ENCODE data around the gene UCK2. TPM values are rescaled to one million over a fixed set of nuclear protein-coding genes. Genes with fewer than 3 reads are reported as not detected.
"Not testable (repeated sequence)": the region's sequence is repeated elsewhere in the genome, so short reads cannot be mapped to it uniquely, and the experiment has no call there.

UCK2 gene
- total RNA-seq (2021) (54.8 and 59.9 TPM in 2 replicates), Bru-seq, nascent RNA (percentile 90 among the genes with signal in this experiment), BruChase-seq, experiment 1, labeled RNA remaining after a 2-hour chase (percentile 74 among the genes with signal in this experiment), BruChase-seq, experiment 2, labeled RNA remaining after a 6-hour chase (percentile 81 among the genes with signal in this experiment)
- long read RNA-seq, full-length matches to known transcripts: 75 of 104 reads
- long read RNA-seq, partial matches to known transcripts: 20 of 104 reads
- long read RNA-seq, other reads (novel, unspliced or antisense): 9 of 104 reads

DNA sequence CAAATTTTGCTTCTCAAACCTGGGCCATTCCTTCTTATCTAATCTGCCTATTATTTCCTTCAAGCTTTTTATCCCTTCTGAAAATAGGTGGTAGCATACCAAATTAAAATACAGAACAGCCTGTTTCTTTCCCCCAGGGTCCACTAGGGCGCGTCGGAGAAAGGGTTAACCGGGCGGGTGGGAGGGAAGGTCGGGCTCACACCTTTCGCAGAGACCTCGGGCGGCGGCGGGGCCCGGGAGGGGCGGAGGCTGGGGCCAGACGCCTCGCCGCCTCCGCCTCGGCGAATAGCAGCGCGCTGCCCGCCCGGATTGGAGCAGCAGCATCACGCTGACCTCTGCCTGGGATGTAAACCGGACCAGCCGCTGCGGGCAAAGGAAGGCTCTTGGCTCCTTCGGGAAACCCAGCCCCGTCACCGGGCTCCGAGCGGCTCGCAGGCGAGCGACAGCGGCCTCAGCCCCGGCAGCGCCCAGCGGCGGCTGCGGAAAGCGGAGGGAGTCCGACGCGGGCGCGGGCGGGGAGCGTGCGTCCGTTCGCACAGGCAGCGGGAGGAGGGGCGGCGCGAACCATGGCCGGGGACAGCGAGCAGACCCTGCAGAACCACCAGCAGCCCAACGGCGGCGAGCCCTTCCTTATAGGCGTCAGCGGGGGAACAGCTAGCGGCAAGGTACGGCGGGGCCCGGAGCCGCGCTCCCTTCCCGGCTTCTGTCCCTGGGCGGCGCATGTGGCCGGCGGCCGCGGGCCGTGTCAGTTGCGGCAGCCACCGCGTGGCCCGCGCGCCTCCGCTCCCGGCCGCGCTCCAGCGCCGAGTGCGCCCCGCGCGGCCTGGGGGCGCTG, at the start of gene UCK2:
Gene UCK2, plus strand, starts transcription at position 347 of the 835 bp plus-strand sequence. Its CDS starts 220 bp downstream, at position 567.
- H3K79me2 ChIP-seq (ENCODE audit: low read depth): peaks cover 53% of the 10 kb centered on the region
- CTCF ChIA-PET: no interaction called here
- POLR2A ChIA-PET (ENCODE audit: unreplicated experiment): interaction anchor here (0.6 kb wide), 1 partner anchor 130 kb away, joined by 3 read pairs; no protein-coding TSS in a partner anchor
- H3K9me2 ChIP-seq (ENCODE audit: insufficient read depth): no peaks in the 10 kb centered on the region
- H4K20me1 ChIP-seq (ENCODE audit: insufficient read depth): peaks cover 25% of the 10 kb centered on the region; the same call in 1 of the 2 replicates
- peak; percentile 72 to 80 for DNase-seq
- H3K27me3 ChIP-seq (ENCODE audit: insufficient read depth, low read depth): no peaks in the 10 kb centered on the region
- H3F3A ChIP-seq (ENCODE audit: insufficient read depth, low read depth): peaks cover 16% of the 10 kb centered on the region; the same call in 1 of the 2 replicates
- no peaks in the 10 kb centered on the region for H3K36me3 ChIP-seq (ENCODE audit: low read depth)
- H3K27ac ChIP-seq: peak within 1 kb of the TSS; percentile 79
- peak within 1 kb of the TSS; percentile 99 for H3K4me2 ChIP-seq
- peak within 1 kb of the TSS; percentile 62 for H3K4me3 ChIP-seq
- peaks cover 17% of the 10 kb centered on the region for H3K4me1 ChIP-seq (replicated peaks; ENCODE audit: insufficient read depth)
- no TSS peak for BruUV-seq (replicated peaks)
- peak within 1 kb of the TSS; percentile 92 for H2AFZ ChIP-seq
- no peaks in the 10 kb centered on the region for H3K9me3 ChIP-seq (ENCODE audit: insufficient read depth, low read depth)
- intact Hi-C loops (cut with micrococcal nuclease; ENCODE audit: unreplicated experiment): loop anchor here (2.0 to 10.0 kb wide), 4 partner anchors 60 to 193 kb away; partner anchors contain the start of gene MGST3
- TF ChIP-seq, protein P1, sequence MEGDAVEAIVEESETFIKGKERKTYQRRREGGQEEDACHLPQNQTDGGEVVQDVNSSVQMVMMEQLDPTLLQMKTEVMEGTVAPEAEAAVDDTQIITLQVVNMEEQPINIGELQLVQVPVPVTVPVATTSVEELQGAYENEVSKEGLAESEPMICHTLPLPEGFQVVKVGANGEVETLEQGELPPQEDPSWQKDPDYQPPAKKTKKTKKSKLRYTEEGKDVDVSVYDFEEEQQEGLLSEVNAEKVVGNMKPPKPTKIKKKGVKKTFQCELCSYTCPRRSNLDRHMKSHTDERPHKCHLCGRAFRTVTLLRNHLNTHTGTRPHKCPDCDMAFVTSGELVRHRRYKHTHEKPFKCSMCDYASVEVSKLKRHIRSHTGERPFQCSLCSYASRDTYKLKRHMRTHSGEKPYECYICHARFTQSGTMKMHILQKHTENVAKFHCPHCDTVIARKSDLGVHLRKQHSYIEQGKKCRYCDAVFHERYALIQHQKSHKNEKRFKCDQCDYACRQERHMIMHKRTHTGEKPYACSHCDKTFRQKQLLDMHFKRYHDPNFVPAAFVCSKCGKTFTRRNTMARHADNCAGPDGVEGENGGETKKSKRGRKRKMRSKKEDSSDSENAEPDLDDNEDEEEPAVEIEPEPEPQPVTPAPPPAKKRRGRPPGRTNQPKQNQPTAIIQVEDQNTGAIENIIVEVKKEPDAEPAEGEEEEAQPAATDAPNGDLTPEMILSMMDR (conservative IDR thresholded peaks at IDR 0.05): no peak; the same call in 1 of the 2 replicates

DNA sequence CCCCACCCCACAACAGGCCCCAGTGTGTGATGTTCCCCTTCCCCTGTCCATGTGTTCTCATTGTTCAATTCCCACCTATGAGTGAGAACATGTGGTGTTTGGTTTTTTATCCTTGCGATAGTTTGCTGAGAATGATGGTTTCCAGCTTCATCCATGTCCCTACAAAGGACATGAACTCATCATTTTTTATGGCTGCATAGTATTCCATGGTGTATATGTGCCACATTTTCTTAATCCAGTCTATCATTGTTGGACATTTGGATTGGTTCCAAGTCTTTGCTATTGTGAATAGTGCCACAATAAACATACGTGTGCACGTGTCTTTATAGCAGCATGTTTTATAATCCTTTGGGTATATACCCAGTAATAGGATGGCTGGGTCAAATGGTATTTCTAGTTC, 49.2 kb upstream of the UCK2 start:
- H3K4me1 ChIP-seq (replicated peaks; ENCODE audit: insufficient read depth); CTCF ChIA-PET; H4K20me1 ChIP-seq (ENCODE audit: insufficient read depth); H3K27ac ChIP-seq; H3K9me2 ChIP-seq (ENCODE audit: insufficient read depth); H3K79me2 ChIP-seq (ENCODE audit: low read depth); H3K4me2 ChIP-seq; H3K27me3 ChIP-seq (ENCODE audit: insufficient read depth, low read depth); intact Hi-C loops (cut with micrococcal nuclease; ENCODE audit: unreplicated experiment); POLR2A ChIA-PET (ENCODE audit: unreplicated experiment); H3F3A ChIP-seq (ENCODE audit: insufficient read depth, low read depth); H2AFZ ChIP-seq; H3K9me3 ChIP-seq (ENCODE audit: insufficient read depth, low read depth); H3K36me3 ChIP-seq (ENCODE audit: low read depth); BruUV-seq (replicated peaks); DNase-seq; H3K4me3 ChIP-seq: not testable (repeated sequence)

DNA sequence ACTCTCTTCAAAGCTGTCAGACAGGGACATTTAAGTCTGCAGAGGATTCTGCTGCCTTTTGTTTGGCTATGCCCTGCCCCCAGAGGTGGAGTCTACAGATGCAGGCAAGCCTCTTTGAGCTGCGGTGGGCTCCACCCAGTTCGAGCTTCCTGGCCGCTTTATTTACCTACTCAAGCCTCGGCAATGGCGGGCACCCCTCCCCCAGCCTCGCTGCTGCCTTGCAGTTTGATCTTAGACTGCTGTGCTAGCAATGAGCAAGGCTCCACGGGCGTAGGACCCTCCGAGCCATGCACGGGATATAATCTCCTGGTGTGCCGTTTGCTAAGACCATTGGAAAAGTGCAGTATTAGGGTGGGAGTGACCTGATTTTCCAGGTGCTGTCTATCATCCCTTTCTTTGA, 43.9 kb upstream of the UCK2 start:
- H2AFZ ChIP-seq; intact Hi-C loops (cut with micrococcal nuclease; ENCODE audit: unreplicated experiment); H3K4me1 ChIP-seq (replicated peaks; ENCODE audit: insufficient read depth); H3K4me3 ChIP-seq; H3K79me2 ChIP-seq (ENCODE audit: low read depth); H3K36me3 ChIP-seq (ENCODE audit: low read depth); BruUV-seq (replicated peaks); H3K27me3 ChIP-seq (ENCODE audit: insufficient read depth, low read depth); H3K27ac ChIP-seq; POLR2A ChIA-PET (ENCODE audit: unreplicated experiment); H3K9me2 ChIP-seq (ENCODE audit: insufficient read depth); H4K20me1 ChIP-seq (ENCODE audit: insufficient read depth); DNase-seq; H3K4me2 ChIP-seq; CTCF ChIA-PET; H3F3A ChIP-seq (ENCODE audit: insufficient read depth, low read depth); H3K9me3 ChIP-seq (ENCODE audit: insufficient read depth, low read depth): not testable (repeated sequence)

DNA sequence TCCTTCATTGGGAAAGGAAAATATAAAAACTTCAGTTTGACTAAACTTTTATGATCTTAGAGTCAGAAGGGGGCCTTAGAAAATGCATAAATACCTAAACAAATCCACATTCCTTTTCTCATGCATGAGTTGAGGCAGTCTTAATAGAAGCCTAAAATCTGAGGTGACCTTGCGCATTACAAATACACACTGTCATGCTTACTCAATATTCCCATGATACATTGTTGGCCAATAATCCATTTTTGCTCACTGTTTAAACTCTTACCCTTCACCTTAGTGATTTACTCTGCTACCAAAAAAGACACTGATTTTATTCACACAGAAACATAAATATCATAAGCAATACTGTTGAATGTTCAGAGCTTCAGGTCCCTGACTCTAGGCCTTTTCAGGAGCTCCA, 39.7 kb upstream of the UCK2 start:
- ChIA-PET CTCF (no interaction called here), POLR2A (ENCODE audit: unreplicated experiment) (no interaction called here)
- no peaks in the 10 kb centered on the region for H3K4me1 ChIP-seq (replicated peaks; ENCODE audit: insufficient read depth)

More for the DNA sequence above, 39.7 kb upstream of the UCK2 start:
- H3K27me3 ChIP-seq (ENCODE audit: insufficient read depth, low read depth): no peaks in the 10 kb centered on the region
- H3K4me2 ChIP-seq: no peak overlapping the region
- no peak overlapping the region for H3K27ac ChIP-seq
- BruUV-seq (replicated peaks): no TSS peak
- no peaks in the 10 kb centered on the region for H3K9me3 ChIP-seq (ENCODE audit: insufficient read depth, low read depth)
- H3K4me3 ChIP-seq: no peak overlapping the region
- no peak for DNase-seq
- H4K20me1 ChIP-seq (ENCODE audit: insufficient read depth): no peaks in the 10 kb centered on the region
- intact Hi-C loops (cut with micrococcal nuclease; ENCODE audit: unreplicated experiment): no loop called here
- H3K79me2 ChIP-seq (ENCODE audit: low read depth): no peaks in the 10 kb centered on the region
- TF ChIP-seq, protein P1 (conservative IDR thresholded peaks at IDR 0.05): no peak
- H2AFZ ChIP-seq: no peak overlapping the region
- H3F3A ChIP-seq (ENCODE audit: insufficient read depth, low read depth): no peaks in the 10 kb centered on the region
- H3K9me2 ChIP-seq (ENCODE audit: insufficient read depth): no peaks in the 10 kb centered on the region
- no peaks in the 10 kb centered on the region for H3K36me3 ChIP-seq (ENCODE audit: low read depth)

Data from PC-9 (cell line).